ENCODE measurements around the gene CISD3.

Gene CISD3

DNA sequence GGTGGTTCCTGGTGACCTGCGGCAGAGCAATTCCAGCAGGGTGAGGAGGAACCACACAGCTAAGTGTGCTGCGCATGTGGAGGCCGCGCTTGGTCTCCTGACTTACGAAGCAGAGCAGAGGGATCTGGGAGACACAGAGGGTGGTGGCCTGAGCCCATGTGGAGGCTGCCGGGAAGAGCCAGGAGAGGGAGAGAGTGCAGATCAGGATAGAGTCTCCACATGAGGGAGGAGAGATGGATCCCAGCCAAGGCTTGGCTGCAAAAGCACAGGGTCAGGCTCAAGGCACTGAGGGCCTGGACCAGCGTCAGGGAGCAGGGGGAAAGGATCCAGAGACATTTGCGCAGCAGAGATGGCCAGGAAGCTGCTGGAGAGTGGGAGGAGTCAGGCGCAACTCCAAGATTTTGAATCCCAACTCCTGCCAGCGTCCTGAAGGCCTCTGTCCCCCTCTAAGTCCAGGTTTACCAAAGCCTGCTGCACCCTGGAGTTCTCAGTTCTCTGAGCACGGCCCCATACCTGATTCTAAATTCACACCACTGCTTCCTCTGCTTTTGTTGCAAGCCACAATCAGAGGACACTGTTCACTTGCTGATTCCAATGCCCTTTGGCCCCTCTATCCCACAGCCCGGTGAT lies 36.3 kb upstream of the CISD3 start:
- CTCF ChIA-PET: interaction anchor here (1.1 to 2.4 kb wide), 2 partner anchors 16 to 30 kb away, joined by 3 to 18 read pairs; no protein-coding TSS in a partner anchor
- POLR2A ChIA-PET: no interaction called here
- Histone ChIP-seq H3K9me3 (ENCODE audit: control insufficient read depth, insufficient read depth, low read depth, low read length) (no peaks in the 10 kb centered on the region), H3K4me1 (ENCODE audit: control insufficient read depth, insufficient read depth, low read length) (no peaks in the 10 kb centered on the region), H3K27ac (ENCODE audit: extremely low read depth, low read depth, low read length) (no peak overlapping the region), H3K4me3 (ENCODE audit: low read depth, low read length) (no peak overlapping the region), H3K36me3 (ENCODE audit: control insufficient read depth in 2 of 2, insufficient read depth in 1 of 2, low read length in 2 of 2) (no peaks in the 10 kb centered on the region)
- TF ChIP-seq SALL2 (tag by site-specific recombination; IDR thresholded peaks at IDR 0.05; ENCODE audit: borderline replicate concordance) (no peak), ZBTB17 (tag by site-specific recombination; IDR thresholded peaks at IDR 0.05) (peak; percentile 94), ZNF341 (tag by site-specific recombination; IDR thresholded peaks at IDR 0.05; ENCODE audit: low read depth) (peak; percentile 86), ZNF394 (tag by site-specific recombination; IDR thresholded peaks at IDR 0.05; ENCODE audit: borderline replicate concordance) (no peak), FEZF1 (tag by site-specific recombination; IDR thresholded peaks at IDR 0.05) (0 out of 2 replicates have a peak, but pooled peaks have one; percentile 14), ZNF600 (tag by site-specific recombination; IDR thresholded peaks at IDR 0.05) (peak; percentile 48; the same call in 1 of the 2 replicates), ZNF561 (tag by site-specific recombination; IDR thresholded peaks at IDR 0.05; ENCODE audit: borderline replicate concordance) (no peak)

DNA sequence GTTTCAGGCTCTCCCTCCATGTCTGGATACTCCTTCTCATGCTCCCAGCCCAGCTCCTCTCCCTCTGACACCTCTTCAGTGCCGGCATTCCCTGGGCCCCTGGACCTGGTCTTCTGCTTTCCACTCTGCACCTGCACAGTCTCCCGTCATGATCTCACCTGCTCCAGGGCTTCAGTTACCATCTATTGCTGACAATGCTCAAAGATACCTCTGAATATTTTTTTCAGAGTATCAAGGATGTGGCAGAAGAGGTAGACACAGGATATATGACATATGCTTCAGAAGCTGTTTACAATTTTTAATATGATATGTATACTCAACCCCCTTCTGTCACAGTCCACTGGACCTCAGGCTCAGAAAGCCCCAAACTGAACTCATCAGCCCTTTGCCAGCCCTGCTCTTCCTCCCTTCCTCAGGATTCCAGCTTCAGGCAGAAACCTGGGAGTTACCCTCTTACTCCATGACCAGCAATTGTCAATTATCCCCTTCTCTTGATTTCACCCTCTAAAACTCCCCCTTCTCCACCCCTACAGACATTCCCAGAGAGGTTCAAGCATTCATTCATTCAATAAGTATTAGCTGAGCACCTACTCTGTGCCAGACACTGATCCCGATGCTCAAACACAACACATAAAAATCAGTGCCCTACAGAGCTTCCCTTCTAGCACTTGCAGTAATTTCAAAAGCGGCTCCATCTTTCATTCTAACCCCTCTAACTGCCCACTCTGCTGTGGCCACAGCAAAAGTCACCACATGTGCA lies 32.9 kb upstream of the CISD3 start:
- Histone ChIP-seq H3K4me1 (ENCODE audit: control insufficient read depth, insufficient read depth, low read length) (no peaks in the 10 kb centered on the region), H3K27ac (ENCODE audit: extremely low read depth, low read depth, low read length) (no peak overlapping the region), H3K36me3 (ENCODE audit: control insufficient read depth in 2 of 2, insufficient read depth in 1 of 2, low read length in 2 of 2) (no peaks in the 10 kb centered on the region), H3K4me3 (ENCODE audit: low read depth, low read length) (no peak overlapping the region), H3K9me3 (ENCODE audit: control insufficient read depth, insufficient read depth, low read depth, low read length) (no peaks in the 10 kb centered on the region)
- POLR2A ChIA-PET: interaction anchor here (0.5 to 1.3 kb wide), 2 partner anchors 10 to 262 kb away, joined by 3 to 5 read pairs; no protein-coding TSS in a partner anchor
- TF ChIP-seq ZNF664 (tag by site-specific recombination; IDR thresholded peaks at IDR 0.05): peak; percentile 82
- no peak for TF ChIP-seq ZNF175 (tag by site-specific recombination; IDR thresholded peaks at IDR 0.05)
- CTCF ChIA-PET: interaction anchor here (0.7 to 1.7 kb wide), 6 partner anchors 11 to 31 kb away, joined by 3 to 4 read pairs (median 3); no protein-coding TSS in a partner anchor

GRCh38 chr17:38698760-38699159 lies 31.4 kb upstream of the CISD3 start:
- POLR2A ChIA-PET: interaction anchor here (0.7 kb wide), 2 partner anchors 11 to 1654 kb away, joined by 3 read pairs; no protein-coding TSS in a partner anchor
- Histone ChIP-seq H3K4me1 (ENCODE audit: control insufficient read depth, insufficient read depth, low read length) (0 out of 2 replicates have a peak, but pooled peaks cover 5% of the 10 kb centered on the region), H3K36me3 (ENCODE audit: control insufficient read depth in 2 of 2, insufficient read depth in 1 of 2, low read length in 2 of 2) (no peaks in the 10 kb centered on the region), H3K27ac (ENCODE audit: extremely low read depth, low read depth, low read length) (no peak overlapping the region), H3K4me3 (ENCODE audit: low read depth, low read length) (no peak overlapping the region), H3K9me3 (ENCODE audit: control insufficient read depth, insufficient read depth, low read depth, low read length) (no peaks in the 10 kb centered on the region)
- TF ChIP-seq ZNF10 (tag by site-specific recombination; IDR thresholded peaks at IDR 0.05) (no peak), ZNF785 (tag by site-specific recombination; IDR thresholded peaks at IDR 0.05) (no peak), TSHZ1 (tag by site-specific recombination; IDR thresholded peaks at IDR 0.05; ENCODE audit: borderline replicate concordance) (no peak), SP2 (tag by site-specific recombination; IDR thresholded peaks at IDR 0.05) (no peak), SCRT2 (tag by site-specific recombination; IDR thresholded peaks at IDR 0.05) (no peak), ZNF404 (tag by site-specific recombination; IDR thresholded peaks at IDR 0.05) (no peak), BCL11B (tag by site-specific recombination; IDR thresholded peaks at IDR 0.05; ENCODE audit: low read depth) (no peak), ZNF530 (tag by site-specific recombination; IDR thresholded peaks at IDR 0.05; ENCODE audit: low read depth) (no peak), MYNN (tag by site-specific recombination; IDR thresholded peaks at IDR 0.05; ENCODE audit: borderline replicate concordance) (no peak), ZNF48 (tag by site-specific recombination; IDR thresholded peaks at IDR 0.05) (no peak), ZNF24 (tag by site-specific recombination; IDR thresholded peaks at IDR 0.05) (no peak), ZNF621 (tag by site-specific recombination; IDR thresholded peaks at IDR 0.05) (no peak), ZNF624 (tag by site-specific recombination; IDR thresholded peaks at IDR 0.05) (no peak), ZNF791 (tag by site-specific recombination; IDR thresholded peaks at IDR 0.05) (no peak), HOXA7 (CRISPR knock-in tag; IDR thresholded peaks at IDR 0.05; ENCODE audit: borderline replicate concordance) (no peak), ZNF747 (tag by site-specific recombination; IDR thresholded peaks at IDR 0.05) (no peak)
- TF ChIP-seq, protein P1, sequence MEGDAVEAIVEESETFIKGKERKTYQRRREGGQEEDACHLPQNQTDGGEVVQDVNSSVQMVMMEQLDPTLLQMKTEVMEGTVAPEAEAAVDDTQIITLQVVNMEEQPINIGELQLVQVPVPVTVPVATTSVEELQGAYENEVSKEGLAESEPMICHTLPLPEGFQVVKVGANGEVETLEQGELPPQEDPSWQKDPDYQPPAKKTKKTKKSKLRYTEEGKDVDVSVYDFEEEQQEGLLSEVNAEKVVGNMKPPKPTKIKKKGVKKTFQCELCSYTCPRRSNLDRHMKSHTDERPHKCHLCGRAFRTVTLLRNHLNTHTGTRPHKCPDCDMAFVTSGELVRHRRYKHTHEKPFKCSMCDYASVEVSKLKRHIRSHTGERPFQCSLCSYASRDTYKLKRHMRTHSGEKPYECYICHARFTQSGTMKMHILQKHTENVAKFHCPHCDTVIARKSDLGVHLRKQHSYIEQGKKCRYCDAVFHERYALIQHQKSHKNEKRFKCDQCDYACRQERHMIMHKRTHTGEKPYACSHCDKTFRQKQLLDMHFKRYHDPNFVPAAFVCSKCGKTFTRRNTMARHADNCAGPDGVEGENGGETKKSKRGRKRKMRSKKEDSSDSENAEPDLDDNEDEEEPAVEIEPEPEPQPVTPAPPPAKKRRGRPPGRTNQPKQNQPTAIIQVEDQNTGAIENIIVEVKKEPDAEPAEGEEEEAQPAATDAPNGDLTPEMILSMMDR (tag by site-specific recombination; IDR thresholded peaks at IDR 0.05): no peak
- CTCF ChIA-PET: interaction anchor here (0.6 to 0.7 kb wide), 2 partner anchors 13 to 455 kb away, joined by 3 to 4 read pairs; no protein-coding TSS in a partner anchor

All from HEK293 (cell line).